Omental fat pad (tissue), 4 donors: Measurements from ENCODE around the gene CEP350. TPM values are rescaled to one million over a fixed set of nuclear protein-coding genes. Genes with fewer than 3 reads are reported as not detected.
A peak's percentile ranks its signal among the peaks of the same experiment; 100 is the strongest.

Experiments used
- ATAC-seq: fragments of 150-250 bp; one replicate; pipeline ENCODE4 v1.9.1; 2016; ENCODE audit warnings: mild to moderate bottlenecking, moderate library complexity; ENCODE audit not compliant: low FRiP score
- DNase-seq: peaks from one replicate; pipeline ENCODE4 v3.0.0-alpha.2; 2019; ENCODE audit warnings: low spot score
- total RNA-seq, 4 donors: library from RNA; depleted of rRNA; stranded (reverse); fragments of >200 nt; gene quantifications; one replicate each; pipeline ENCODE4 v1.1.0, GENCODE V29; 2016
- TF ChIP-seq, protein P1 (sequence below), 3 donors: fragments of 450-650 bp; IDR thresholded peaks; one replicate each; pipeline ENCODE4 v1.5.1; 2016 to 2017; ENCODE audit warnings: antibody characterized with exemption in 3 of 3, mild to moderate bottlenecking in 3 of 3, moderate library complexity in 2 of 3

CEP350 gene
- total RNA-seq, 4 donors from 2014 or later, result 56.6 to 101 (median 62.4) TPM

DNA sequence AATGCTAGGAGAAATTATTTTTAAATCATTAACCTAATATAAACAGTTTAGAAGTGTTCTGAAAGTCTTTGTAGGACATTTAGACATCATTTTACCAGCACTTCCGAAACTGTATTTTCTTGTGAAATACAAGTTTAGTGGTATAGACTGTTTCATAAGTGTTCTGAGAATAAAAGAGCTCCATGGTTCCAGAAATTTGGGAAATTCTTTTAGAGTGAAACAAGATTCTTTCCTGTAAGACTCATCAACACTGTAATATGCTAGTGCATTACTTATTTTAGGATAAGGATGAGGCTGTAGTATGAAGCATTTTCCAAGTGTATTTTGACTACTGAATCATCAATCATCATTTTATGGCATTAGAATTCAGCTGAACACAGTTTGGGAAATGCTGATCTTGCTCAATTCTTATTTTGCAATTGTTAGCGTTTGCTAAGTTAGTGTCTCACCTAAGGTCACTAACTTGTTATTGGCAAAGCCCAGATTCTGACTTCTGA, 73.4 kb downstream of the CEP350 start:
- TF ChIP-seq, protein P1, sequence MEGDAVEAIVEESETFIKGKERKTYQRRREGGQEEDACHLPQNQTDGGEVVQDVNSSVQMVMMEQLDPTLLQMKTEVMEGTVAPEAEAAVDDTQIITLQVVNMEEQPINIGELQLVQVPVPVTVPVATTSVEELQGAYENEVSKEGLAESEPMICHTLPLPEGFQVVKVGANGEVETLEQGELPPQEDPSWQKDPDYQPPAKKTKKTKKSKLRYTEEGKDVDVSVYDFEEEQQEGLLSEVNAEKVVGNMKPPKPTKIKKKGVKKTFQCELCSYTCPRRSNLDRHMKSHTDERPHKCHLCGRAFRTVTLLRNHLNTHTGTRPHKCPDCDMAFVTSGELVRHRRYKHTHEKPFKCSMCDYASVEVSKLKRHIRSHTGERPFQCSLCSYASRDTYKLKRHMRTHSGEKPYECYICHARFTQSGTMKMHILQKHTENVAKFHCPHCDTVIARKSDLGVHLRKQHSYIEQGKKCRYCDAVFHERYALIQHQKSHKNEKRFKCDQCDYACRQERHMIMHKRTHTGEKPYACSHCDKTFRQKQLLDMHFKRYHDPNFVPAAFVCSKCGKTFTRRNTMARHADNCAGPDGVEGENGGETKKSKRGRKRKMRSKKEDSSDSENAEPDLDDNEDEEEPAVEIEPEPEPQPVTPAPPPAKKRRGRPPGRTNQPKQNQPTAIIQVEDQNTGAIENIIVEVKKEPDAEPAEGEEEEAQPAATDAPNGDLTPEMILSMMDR (IDR thresholded peaks at IDR 0.05), result no peak
- peak; percentile 97 for ATAC-seq
- DNase-seq, result no peak

GRCh38 chr1:180028864-180029263, 74.3 kb downstream of the CEP350 start:
- TF ChIP-seq, protein P1 (IDR thresholded peaks at IDR 0.05), result no peak
- no peak for DNase-seq
- no peak for ATAC-seq

- TF ChIP-seq, protein P1 (IDR thresholded peaks at IDR 0.05), result no peak
- no peak for DNase-seq
- ATAC-seq, result no peak
Measured at GRCh38 chr1:180029524-180030135, 75.0 kb downstream of the CEP350 start.

DNA sequence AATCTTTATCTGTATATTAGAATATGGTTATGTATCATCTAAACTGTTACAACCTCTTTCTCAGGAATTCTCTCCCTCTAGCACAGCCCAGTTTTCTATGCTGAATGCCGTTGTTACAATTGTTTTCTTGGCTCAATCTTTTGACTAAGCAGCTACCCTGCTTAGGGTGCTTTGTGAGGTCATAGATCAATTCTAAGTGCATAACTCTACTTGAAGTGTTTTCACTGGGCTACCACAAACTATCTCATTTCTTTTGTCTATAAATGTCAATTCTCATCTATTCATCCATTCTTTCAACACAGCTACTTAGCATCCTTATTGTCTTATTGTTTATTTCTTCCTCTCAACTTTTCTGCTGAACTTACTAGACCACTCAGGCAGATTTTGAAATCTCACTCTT, 77.1 kb downstream of the CEP350 start:
- ATAC-seq (no peak), DNase-seq (no peak)
- TF ChIP-seq, protein P1 (IDR thresholded peaks at IDR 0.05), result no peak

DNA sequence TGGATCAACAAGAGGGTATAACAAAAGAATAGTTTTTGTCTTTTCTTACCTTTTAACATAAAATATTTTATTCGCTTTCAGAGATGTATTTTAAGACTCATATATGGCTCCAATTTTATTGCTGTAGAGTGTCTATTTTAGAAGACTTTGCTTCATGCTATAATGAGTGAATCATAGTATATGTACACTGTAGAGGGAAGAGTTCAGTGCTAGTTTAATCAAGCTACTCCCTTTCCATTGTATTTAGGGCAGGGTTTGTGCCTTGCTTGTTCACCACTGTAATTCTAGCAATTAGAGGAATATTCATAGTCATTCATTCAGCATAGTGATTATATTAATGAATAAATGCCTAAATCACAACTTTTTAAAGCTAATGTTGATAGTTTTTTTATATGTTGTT, 78.8 kb downstream of the CEP350 start:
- no peak for DNase-seq
- TF ChIP-seq, protein P1 (IDR thresholded peaks at IDR 0.05), result no peak

DNA sequence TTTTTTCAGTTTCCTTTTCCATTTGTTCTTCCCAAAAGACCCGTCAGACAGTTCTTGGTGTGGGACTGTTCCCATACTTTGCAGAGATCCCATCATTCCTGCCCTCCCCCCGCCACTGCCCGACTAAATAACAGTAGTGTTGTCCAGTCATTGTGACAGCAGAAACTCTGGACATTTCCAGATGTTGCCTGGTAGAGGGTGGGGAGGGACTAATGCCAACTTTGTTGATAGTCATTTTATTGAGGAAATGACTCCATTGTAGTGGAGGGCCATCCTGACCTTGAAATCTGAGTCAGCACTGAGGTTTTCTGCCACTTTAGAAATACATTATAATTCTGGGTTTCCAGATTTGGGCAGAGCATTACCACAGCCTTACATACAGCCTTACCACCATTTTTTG, 85.4 kb downstream of the CEP350 start:
- TF ChIP-seq, protein P1 (IDR thresholded peaks at IDR 0.05), result no peak
- no peak for DNase-seq
- ATAC-seq, result no peak

More for the DNA sequence above, 78.8 kb downstream of the CEP350 start:
- ATAC-seq, result no peak

- DNase-seq (no peak), ATAC-seq (no peak)
- TF ChIP-seq, protein P1 (IDR thresholded peaks at IDR 0.05), result no peak
Measured at GRCh38 chr1:180041582-180041981, 87.0 kb downstream of the CEP350 start.
